Measurements from ENCODE around the gene ZNF672. TPM values are rescaled to one million over a fixed set of nuclear protein-coding genes. Genes with fewer than 3 reads are reported as not detected.
"Not testable (repeated sequence)": the region's sequence is repeated elsewhere in the genome, so short reads cannot be mapped to it uniquely, and the experiment has no call there.

Gene ZNF672
- total RNA-seq, 1 donor from 2014 or later, result 16.8 TPM

DNA sequence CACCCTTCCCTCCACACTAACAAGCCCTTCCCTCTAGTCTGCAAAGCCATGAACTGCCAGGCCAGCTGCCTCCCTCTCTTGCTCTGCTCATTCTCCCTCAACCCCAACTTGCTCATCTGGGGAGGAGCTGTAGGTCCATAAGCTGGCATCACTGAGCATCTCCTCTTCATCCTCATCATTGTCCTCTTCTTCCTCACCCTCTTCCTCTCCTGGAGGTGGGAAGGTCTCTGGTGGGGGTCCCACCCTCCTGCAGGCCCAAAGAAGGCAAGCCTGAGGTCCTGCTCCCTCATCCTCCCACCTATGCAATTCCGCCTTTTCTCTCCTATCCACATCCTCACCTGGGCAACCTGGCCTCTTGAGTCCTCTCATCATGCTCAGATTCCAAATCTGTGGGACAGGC is 18.2 kb downstream of the ZNF672 start:
- no peak for ATAC-seq

- no peak for ATAC-seq
Observed at GRCh38 chr1:248857201-248857600, 19.2 kb downstream of the ZNF672 start.

DNA sequence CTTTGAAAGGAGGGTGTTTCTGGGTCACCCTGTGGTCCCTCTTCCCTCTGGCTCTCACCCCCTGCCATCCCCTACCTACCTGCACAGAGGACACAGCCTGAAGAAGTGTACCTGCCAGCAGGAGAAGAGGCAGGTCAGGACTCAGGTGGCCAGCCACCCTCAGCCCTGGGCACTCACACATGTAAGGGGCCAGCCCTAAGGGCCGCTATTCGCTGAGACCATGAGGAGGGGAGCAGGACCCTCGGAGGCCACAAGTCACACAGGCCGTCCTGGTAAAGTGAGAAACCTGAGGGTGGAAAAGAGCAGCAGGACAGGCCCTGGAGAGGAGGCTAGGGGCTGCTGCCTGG is 19.7 kb downstream of the ZNF672 start:
- no peak for ATAC-seq

- ATAC-seq, result peak; percentile 81
Observed at GRCh38 chr1:248858096-248858890, 20.3 kb downstream of the ZNF672 start.

DNA sequence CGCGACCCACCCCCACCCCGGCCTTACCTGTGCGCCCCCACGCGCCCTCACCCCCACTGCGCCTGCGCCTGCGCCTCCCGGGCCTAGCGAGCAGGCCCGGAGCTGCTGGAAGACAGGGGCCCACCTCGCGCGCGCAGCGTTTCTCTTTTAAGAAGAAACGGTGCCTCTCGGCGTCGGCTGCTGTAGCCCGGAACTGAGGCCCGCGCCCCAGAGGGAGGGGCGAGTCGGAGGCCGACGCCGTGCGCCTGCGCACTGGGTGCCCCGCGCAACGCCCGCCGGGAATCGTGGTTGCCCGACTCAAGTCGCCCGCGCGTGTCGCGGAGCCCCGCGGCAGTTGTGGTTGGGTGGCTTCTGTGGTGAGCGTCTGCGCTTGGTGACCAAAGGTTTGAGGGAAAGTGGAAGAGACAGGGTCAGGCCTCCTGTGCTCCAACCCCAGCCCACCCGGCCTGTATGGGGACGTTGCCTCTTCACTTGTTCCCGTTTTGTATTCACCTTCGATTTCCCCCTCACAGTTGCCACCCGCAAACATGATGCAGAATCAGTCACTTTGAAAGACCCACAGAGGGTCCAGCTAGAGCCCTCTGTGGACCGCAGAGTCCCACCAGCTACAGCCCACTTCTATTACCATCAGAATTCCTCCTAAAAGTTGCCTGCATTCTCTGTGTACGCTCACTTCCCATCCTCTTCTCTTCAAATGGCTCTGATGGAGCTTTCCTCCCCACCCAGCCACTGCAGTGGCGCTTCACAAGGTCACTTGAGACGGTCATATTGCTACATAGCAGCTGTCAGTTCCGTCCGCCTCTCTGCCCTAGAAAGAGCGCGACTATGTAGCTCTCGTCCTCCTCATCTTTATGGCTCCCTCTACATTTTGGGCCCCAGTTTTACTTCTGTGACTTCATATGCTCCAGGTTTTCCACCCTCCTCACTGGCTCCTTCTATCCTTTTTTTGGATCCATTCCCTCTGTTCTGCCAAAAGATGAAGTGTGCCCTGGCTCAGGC is 21.2 kb downstream of the ZNF672 start, which contains the start of gene ZNF692:
ZNF692 (minus strand) TSS at position 195 of the 999 bp plus-strand sequence. CDS start 776 bp downstream, outside the sequence.
- peak; percentile 96 for ATAC-seq

GRCh38 chr1:248860007-248860406 is 22.0 kb downstream of the ZNF672 start:
- ATAC-seq, result no peak

- ATAC-seq, result no peak
Observed at GRCh38 chr1:248861616-248862015, 23.6 kb downstream of the ZNF672 start.

DNA sequence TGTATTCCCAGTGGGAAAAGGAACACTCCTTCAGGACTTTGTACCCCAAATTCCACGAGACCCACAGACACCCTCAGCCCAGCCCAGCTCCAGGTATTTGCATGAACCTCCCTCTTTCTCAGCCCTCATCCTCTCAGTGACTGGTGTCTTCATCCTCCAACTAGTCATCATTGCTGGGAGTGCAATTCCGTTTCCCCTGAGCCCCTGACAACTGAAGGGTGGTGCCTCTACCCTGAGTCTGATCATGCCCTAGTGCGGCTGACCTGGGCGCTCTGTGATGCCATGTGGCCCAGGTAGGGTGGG is 24.6 kb downstream of the ZNF672 start:
- ATAC-seq, result no peak

DNA sequence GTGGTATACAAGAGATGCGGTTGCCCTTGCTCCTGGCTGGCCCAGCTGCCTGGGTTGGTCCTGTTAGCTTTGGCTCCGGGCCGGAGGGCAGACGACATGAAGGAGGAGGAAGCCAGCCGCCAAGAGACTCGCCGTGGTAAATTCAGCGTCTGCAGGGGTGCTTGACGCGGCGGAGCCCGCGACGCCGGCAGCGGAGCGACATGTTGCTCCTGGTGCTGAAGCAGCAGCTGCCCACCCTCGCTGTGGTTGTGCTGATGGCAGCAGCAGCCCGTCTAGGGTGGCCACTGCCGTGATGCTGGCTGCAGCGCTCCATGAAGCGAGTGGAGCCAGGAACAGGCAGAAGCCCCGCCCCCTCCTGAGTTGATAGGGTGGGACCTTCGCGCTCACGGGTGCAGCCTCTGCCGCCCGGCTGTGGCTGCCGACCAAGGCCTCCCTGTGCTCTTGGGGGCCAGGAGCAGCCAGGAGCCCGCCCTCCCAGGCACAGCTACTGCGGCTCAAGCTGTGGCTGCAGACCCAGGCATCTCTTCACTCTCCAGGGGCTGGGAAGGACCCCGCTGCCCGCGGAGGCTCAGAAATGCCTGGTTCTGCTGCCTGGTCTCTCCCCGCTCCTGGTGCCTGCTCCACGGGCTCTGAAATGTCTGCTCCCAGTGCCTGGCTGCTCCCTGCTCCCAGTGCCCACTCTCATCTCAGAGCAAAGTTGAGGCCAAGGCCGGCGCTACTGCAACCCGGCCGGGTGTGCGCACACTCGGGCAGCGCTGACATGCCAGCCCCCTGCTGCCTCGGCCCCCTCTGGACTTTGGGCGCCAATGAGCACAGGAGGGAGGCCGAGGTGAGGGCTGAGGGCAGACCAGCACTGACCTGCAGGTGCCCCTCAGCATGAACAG is 25.2 kb downstream of the ZNF672 start:
- peak; percentile 61 for ATAC-seq

- no peak for ATAC-seq
Observed at GRCh38 chr1:248871837-248872401, 33.9 kb downstream of the ZNF672 start.

- peak; percentile 62 for ATAC-seq
Observed at GRCh38 chr1:248872752-248873408, 34.9 kb downstream of the ZNF672 start.

DNA sequence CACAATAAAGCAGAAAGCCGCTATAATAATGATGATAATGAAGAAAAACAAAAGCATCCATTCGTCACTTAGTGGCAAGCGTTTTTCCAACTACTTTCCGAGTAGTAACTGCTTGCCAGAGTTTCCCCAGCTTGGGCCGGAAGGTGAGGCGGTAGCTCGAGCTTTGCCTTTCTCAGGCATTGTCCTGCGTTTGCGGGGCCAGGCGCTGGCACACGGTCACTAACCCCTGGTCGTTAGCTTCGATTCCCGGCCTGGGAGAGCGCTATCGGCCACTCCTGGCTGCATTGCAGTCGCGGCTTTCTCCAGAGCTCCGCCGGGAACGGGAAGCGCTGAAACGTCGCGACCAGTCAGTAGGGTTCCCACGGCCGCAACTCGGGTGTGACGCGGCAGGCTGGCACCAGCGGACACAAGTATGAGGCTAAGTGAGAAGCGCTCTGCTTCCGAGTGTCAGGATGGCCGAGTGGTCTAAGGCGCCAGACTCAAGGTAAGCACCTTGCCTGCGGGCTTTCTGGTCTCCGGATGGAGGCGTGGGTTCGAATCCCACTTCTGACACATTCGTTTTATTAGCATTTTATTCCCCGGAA is 35.5 kb downstream of the ZNF672 start:
- ATAC-seq, result peak; percentile 96

DNA sequence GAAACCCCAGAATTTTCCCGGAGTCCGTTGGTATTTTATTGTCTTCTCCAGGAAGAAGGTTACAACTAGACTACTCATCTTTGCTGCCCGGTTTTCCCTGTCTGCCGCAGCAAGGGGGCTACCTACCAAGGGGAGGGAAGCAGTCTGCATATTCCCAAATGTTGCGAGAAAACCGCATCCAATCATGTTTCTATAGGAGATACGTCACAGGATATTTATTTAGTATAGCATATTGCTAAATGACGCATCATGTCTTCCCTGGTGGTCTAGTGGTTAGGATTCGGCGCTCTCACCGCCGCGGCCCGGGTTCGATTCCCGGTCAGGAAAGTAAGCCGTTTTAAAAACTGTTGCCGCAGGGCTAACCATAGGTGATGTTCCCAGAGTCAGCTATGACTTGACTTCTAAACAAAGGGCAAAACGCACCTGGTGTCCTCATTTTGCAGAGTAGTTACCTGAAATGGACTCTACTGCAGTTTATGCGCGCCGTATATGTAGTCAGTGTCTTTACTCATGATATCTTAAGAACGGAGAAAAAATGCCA is 36.0 kb downstream of the ZNF672 start:
- ATAC-seq, result peak; percentile 76

DNA sequence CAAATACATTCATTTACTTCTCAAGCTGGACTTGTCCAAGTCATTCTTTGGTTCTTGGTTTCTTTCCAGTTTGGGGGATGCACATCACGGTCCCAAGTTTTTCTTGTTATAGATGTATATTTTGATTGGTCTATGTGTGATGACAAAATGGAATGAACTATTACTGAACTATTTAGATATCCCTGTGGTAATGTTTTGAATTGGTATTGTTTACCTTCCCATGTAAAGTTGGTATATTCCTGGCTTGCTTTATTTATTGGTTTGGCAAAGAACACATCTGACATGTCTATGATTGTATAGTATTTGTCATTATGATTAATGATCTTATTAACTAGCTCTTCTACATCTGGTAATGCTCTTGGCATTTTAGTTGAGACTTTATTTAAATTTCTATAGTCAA is 43.2 kb downstream of the ZNF672 start:
- ATAC-seq, result no peak

DNA sequence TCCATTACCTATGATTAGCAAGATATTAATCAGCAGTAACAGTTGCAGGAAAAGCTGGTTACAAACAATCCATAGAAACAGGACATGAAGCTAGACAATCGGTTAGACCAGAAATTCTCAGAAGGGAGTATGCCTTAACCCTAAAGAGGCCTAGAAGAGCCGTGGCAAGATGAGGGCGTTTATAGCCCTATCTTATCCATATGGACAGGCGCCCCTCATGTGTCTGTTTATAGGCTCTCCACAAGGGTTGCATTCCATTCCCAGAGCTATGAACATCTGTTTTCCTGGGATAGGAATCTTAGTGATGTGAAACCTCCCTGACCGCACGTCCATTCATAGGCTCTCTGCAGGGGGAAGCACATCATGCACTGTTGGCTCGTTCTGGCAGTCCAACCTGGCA is 44.4 kb downstream of the ZNF672 start:
- not testable (repeated sequence) for ATAC-seq

- ATAC-seq, result no peak
Observed at GRCh38 chr1:248884632-248885295, 46.7 kb downstream of the ZNF672 start.

- no peak for ATAC-seq
Observed at GRCh38 chr1:248885646-248886045, 47.6 kb downstream of the ZNF672 start.

GRCh38 chr1:248886237-248886895 is 48.3 kb downstream of the ZNF672 start:
- no peak for ATAC-seq

DNA sequence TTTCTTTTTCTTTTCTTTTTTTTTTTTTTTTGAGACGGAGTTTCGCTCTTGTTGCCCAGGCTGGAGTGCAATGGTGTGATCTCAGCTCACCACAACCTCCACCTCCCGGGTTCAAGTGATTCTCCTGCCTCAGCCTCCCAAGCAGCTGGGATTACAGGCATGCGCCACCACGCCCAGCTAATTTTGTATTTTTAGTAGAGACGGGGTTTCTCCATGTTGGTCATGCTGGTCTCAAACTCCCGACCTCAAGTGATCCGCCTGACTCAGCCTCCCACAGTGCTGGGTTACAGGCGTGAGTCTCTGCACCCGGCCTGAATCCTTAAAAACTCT is 51.9 kb downstream of the ZNF672 start:
- ATAC-seq, result not testable (repeated sequence)

All from esophagus mucosa (tissue), 1 donor.